NCI-H1694 (cell line): ENCODE measurements around the gene C2CD4B.

Source experiments
- DNase-seq: peaks from one replicate; lab custom pipeline; 2025; lab: John Stamatoyannopoulos, UW

C2CD4B gene, protein sequence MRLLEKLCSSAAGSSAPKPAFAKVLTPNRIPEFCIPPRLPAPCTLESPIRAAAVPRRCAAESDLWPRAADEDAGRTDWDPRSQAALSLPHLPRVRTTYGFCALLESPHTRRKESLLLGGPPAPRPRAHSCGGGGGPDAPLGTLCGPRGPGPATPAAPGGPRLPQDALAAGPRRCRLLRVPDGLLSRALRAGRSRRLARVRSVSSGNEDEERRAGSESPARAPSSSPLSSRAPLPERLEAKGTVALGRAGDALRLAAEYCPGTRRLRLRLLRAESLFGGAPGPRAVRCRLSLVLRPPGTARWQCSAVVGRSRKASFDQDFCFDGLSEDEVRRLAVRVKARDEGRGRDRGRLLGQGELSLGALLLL

GRCh38 chr15:62165104-62165792, at the start of gene C2CD4B:
C2CD4B (minus strand) TSS chr15:62165285; CDS start chr15:62164984, 301 bp downstream.
- DNase-seq, result no peak

DNA sequence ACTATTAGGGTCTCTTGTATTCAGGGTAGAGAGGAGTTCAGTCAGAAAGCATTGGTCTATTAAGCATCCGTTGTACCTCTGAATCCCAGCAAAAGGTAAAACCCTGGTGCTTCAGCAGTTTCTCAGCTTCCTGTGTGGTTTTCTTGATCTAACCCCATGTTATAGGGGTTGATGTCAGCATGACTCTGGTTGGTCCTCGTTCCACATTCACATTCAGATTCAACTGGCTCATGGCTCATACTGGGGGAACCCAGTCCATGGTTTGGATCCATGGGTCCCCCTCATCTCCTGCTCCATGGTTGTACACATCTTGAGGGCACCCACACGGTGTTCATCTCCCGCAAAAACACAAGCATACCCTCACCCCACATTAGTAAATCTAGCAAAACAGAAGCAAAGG, 47.7 kb upstream of the C2CD4B start:
- DNase-seq, result no peak

GRCh38 chr15:62211348-62211747, 46.3 kb upstream of the C2CD4B start:
- DNase-seq, result no peak

GRCh38 chr15:62209821-62210220, 44.7 kb upstream of the C2CD4B start:
- DNase-seq, result no peak

- no peak for DNase-seq
Measured at GRCh38 chr15:62209322-62209721, 44.2 kb upstream of the C2CD4B start.

- no peak for DNase-seq
Measured at GRCh38 chr15:62208884-62209283, 43.8 kb upstream of the C2CD4B start.

- no peak for DNase-seq
Measured at GRCh38 chr15:62208367-62208766, 43.3 kb upstream of the C2CD4B start.

DNA sequence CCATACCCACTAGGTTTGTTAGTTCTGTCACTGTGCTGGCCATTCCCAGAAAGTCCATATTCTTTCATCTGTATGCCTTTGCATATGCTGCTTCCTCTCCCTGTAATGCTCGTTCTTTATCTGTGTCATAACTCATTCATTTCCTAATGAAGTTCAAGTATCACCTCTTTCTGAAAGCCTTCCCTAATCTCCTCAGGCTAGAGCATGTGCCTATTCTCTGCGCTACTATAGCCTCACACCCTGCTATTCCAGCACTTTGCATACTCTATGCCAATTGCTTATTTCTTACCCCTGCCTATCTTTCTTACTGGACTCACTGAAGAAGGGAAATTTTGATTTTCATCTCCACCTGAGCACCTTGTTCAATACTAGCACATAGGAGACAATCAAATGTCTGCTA, 25.6 kb upstream of the C2CD4B start:
- no peak for DNase-seq

- DNase-seq, result no peak
Measured at GRCh38 chr15:62190274-62190673, 25.2 kb upstream of the C2CD4B start.

- no peak for DNase-seq
Measured at GRCh38 chr15:62188744-62189143, 23.7 kb upstream of the C2CD4B start.

DNA sequence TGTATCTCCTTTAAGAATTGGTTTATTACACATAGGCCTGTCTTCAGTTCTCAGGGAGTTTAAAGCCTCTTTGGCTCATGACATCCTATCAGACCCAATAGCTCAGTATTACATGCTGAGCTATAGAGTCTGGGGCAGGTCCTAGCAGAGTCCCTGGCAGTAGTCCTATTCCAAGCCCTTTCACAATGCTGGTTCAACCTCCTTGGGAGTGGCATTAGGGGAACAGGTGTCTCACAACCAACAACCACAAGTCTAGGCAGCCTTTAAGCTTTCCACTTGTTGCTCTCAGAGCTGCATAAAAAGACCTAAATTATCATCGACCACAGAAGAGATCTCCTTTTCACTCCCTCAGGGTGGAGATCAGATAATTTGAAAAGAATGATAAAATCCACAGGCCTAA, 22.8 kb upstream of the C2CD4B start:
- no peak for DNase-seq

- no peak for DNase-seq
Measured at GRCh38 chr15:62187425-62187824, 22.3 kb upstream of the C2CD4B start.

DNA sequence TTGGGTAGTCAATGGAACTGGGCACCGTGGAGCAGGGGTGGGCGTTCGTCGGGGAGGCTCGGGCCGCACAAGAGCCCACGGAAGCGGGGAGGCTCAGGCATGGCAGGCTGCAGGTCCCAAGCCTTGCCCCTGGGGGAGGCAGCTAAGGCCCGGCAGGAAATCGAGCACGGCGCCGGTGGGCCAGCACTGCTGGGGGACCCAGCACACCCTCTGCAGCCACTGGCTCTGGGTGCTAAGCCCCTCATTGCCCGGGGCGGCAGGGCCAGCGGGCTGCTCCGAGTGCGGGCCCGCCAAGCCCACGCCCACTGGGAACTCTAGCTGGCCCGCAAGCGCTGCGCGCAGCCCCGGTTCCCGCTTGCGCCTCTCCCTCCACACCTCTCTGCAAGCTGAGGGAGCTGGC, 21.5 kb upstream of the C2CD4B start:
- no peak for DNase-seq

DNA sequence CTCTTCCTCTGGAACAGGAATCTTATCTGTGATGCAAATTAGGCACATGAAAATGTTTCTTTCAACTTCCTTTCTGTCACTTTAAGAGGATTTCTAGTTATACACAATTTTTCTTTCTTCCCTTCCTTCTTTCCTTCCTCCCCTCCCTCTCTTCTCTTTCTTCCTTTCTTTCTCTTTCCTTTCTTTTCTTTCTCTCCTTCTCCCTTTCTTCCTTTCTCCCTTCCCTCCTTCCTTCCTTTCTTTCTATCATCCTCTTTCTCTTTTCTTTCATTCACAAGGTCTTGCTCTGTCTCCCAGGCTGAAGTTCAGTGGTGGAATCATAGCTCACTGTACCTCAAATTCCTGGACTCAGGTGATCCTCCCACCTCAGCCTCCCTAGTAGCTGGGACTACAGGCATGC, 18.0 kb upstream of the C2CD4B start:
- no peak for DNase-seq

DNA sequence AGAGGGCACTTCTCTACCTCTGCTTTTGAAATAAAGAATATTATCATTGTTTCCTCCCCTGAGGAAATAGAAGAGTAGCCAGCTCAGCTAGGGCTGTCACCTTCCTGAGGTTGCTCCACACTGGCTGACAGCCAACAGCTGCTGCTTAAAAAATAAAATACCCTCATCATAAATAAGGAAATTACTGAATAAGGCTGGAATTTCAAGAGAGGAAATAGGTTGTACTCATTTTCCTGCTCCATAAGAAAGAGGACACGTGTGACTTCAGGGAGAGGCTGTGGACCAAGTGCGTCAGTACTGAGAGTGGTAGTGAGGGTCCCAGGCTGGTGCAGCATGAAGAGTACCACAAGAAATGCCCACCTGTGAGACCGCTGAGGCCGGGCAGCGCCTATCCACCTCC, 8.1 kb upstream of the C2CD4B start:
- no peak for DNase-seq

DNA sequence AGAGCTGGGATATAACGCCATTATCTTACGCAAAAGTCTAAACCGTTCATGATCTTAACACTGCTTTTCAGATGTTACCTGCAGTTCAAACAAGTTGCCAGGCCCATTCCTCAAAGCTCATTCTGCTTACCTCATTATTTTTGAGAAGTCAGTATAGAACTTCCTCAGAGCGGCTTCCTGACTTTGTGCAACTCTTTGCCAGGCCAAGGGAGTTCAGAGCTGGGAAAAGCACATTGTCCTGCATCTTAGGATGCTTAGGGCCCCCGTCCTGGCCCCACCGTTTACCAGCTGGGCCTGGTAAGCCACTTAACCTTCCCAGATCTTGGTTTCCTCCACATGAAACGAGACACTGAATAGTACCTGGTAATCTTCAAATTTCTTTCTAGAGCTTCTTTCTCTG, 6.8 kb upstream of the C2CD4B start:
- DNase-seq, result no peak

GRCh38 chr15:62165793-62166375, 799 bp upstream of the C2CD4B start:
- no peak for DNase-seq

DNA sequence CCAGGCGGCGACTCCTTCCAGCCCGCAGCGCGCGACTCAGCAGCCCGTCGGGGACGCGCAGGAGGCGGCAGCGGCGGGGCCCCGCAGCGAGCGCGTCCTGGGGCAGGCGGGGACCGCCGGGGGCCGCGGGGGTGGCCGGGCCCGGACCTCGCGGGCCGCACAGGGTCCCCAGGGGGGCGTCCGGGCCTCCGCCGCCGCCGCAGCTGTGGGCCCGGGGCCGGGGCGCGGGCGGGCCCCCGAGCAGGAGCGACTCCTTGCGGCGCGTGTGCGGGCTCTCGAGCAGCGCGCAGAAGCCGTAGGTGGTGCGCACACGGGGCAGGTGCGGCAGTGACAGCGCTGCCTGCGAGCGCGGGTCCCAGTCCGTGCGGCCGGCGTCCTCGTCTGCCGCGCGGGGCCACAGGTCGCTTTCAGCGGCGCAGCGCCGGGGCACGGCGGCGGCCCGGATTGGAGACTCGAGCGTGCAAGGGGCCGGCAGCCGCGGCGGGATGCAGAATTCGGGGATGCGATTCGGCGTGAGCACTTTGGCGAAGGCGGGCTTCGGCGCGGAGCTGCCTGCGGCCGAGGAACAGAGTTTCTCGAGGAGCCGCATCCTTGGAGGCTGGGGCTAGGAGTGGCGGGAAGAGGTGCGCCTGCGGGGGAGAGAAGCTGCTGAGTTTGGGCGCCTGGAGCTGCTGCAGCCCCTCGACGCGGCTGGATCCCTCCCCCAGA, 535 bp downstream of the C2CD4B start:
- no peak for DNase-seq

- DNase-seq, result no peak
Measured at GRCh38 chr15:62164014-62164395, 1.1 kb downstream of the C2CD4B start.

DNA sequence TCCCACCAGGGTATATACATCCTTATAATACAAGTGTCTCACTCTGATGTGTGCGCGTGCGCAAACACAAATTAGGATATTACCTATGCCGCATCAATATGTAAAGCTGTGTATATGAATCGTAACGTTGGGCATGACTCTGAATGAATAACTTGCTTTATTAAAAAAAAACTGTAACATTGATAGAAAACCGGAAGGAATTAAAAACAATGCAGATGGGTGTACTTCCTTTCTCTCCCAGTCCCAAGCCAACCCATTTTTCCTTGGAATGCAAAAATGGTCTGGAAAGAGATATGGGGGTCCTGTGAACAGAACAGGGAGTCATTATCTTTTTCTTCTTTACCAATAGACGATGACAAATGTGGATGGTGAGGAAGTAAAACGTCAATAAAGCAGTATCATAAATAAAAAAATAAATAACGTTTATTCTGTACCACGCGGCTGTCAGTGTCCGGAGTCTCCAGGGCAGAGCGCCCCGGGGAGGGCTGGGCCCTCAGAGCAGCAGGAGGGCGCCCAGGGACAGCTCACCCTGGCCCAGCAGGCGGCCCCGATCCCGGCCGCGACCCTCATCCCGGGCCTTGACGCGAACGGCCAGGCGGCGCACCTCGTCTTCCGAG, 1.6 kb downstream of the C2CD4B start:
- no peak for DNase-seq

DNA sequence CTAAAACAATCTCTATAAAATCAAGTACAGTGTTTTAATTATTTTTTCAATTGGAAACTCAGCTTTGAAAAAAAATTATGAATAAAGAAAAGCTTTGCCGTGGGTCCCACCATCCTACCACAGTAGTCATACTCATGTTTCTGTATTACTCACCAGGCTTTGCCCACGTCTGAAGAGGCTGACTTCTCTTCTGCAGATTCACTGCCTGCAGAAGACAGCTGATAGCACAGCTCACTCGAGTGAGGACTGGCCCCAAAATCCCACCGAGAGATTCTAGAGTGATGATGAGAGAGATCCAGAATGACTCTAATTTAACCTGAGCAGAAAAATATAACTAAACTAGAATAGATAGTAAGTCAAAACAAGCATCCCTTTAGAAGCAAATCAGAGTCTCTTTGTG, 11.9 kb downstream of the C2CD4B start:
- no peak for DNase-seq

DNA sequence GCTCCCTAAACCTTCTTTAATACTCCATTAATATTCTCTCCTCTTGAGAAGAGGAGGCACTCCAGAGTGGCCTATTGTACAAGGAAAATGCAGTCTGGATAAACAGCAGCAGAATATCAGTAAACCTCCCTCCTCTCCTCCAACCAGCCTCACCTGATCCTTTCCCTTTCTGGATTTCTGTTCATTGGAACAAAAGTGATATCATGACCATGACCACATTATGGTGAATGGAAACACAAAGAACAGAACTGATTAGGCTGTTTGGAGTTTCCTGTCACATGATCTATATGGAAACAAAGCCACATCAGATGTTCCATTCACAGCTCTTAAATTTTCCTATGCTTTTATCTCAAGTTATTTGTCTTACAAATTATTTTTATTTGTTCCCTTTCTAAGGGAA, 14.6 kb downstream of the C2CD4B start:
- DNase-seq, result no peak
